Amygdala (tissue), 56 donors: Measurements from ENCODE around the gene GP1BA.

Experiments
- DNase-seq, 56 donors: peaks; one replicate each; lab custom pipeline; 2025; lab: John Stamatoyannopoulos, UW

The GP1BA gene

DNA sequence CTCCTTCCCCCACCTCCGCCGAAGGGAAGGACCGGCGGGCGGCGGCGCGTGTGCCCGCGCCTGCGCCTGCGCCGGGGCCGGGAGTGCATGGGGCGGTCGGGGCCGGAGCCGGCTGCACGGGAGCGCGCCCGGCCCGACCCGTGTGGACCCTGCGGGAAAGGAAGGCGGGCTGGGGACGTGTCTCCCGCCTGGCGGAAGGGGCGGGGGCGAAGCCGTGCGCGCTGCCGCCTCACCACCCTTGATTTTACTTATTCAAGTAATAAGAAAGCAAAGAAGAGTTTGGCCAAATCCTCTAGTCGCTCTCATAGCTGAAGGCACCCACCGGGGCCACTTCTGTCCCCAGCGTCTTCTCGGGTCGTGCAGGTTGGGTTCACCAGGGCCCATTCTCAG is 16.8 kb downstream of the GP1BA start:
- DNase-seq: peak in 43 of 56 donors; percentile 36 to 84 (median 69)

DNA sequence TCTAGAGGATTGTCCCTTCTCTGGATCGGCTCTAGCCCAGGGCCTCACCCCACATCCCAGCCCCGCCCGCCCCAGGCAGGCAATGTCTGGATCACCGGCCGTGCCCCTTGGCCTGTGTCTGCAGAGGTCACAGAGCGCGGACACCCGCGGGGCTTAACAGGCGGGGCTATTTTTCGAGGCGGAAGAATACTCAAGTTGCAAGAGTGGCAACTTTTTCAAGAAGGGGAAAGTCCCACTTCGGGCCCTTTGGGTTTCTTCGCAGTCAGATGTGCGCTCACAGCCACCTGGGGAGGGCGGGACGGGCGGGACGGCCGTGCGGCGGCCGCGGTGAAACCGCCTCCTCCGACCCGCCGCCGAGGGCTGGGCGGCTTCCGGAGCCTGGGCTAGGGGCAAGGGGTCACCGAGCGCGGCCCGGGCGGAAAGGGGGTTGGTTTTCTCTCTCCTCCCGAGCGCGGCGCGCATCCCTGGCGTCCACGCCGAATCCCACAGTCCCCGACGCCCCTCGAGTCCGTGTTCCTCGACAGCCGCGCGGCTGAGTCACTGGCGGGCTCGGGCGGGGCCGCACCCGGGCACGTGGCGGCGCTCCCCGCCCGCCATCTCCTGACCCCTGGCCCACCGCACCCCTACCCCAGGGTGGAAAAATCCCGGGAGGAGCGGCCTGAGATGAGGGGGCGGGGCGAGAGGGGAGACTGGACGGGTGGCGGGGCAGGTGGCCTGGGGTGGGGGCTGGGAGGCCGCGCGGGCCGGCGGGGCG is 17.4 kb downstream of the GP1BA start:
- peak in 25 of 56 donors; percentile 9 to 72 (median 48) for DNase-seq

DNA sequence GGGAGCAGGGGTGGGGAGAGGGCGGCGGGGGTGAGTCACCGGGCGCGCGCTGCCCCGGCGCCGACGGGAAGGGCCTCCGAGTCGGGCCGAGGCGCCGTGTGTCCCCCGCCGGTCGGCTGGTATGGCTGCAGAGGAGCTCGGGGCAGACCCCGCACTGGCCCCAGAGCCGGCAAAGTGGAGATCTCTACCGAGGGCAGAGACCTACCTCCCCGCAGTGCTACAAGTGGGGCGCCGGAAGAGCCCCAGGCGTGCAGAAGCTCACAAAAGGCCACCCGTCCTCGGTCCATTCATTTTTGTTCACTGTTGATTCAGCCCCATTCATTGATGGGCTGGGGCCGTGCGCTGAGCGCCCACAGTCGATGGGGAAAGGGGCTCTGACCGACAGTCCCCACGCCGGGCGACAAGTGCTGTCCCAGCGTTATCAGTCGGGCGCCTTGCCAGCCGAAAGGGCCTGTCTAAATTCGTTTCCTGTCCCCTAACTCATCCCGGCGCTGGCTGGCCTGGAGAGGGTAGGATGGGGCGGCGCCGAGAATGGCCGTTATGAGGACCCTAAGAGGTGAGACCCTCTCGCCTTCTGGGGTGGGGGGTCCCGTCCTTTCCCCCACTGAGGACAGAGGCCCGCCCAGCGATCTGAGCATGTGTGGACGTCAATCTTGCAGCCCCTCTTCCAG is 18.1 kb downstream of the GP1BA start:
- peak in 2 of 56 donors; percentile 9 to 21 for DNase-seq

DNA sequence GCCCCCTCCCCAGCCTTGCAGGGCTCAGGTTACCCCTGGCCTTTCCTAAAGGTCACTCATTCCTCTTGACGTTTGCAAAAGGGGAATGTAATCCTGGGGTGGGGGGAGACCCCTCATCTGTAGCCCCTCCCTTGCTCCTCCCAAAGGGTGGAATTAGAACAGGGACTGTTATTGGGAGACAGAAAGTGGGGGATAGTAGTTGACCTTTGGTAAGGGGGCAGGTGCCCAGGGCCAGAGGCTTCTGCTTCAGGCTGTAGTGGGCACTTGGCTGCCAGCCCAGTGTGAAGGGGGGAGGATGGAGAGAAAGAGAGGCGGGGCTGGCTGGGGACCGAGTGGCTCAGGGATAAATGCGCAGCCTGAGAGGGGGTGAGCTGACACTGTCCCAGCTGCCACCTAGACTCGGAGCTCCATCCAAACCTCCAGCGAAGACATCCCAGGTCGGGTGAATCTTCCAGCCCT is 18.7 kb downstream of the GP1BA start, which contains the start of gene ENO3:
Gene ENO3, plus strand, starts transcription at position 374 of the 459 bp plus-strand sequence. CDS start 711 bp downstream, outside the sequence.
- no peak for DNase-seq

DNA sequence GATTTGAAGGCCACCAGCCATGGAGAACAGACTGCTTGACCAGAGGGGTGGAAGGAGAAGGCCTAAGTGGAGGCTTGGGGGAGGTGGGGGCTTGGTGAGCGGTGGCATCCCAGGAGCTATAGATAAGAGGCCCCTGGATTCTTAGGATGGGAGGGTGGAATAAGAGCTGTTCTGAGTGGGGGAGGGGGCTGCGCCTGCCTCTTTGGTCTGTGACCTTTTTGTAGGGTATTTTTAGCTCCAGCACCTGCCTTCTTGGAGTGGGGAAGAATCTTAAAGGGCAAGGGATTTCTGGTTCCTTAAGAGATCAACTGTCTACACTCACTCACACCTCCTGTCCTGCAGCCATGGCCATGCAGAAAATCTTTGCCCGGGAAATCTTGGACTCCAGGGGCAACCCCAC is 19.4 kb downstream of the GP1BA start:
- DNase-seq: no peak

DNA sequence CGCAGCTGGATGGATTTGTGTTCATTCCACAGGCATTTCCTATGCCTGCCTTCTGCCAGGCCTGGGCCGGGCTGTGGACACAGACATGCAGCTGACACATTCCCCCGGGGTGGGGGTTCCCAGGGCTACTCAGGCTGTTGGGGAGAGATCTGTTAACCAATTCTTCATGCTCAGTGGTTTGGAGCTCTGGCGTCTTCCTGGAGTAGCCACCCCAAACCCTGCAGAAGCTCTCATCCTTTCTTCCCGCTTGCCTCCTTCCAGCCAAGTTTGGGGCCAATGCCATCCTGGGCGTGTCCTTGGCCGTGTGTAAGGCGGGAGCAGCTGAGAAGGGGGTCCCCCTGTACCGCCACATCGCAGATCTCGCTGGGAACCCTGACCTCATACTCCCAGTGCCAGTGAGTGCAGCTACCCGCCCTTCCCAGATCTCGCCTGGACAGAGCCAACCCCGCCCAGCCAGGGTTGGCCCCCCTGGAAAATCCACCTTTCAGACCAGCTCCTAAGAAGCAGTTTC is 21.4 kb downstream of the GP1BA start:
- no peak for DNase-seq

DNA sequence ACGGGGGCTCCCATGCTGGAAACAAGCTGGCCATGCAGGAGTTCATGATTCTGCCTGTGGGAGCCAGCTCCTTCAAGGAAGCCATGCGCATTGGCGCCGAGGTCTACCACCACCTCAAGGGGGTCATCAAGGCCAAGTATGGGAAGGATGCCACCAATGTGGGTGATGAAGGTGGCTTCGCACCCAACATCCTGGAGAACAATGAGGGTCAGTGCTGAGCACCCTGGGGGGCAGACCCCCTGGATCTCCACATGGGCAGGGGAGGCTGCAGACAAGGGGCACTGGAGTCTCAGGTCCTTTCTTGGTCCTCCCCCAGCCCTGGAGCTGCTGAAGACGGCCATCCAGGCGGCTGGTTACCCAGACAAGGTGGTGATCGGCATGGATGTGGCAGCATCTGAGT is 23.0 kb downstream of the GP1BA start:
- no peak for DNase-seq

DNA sequence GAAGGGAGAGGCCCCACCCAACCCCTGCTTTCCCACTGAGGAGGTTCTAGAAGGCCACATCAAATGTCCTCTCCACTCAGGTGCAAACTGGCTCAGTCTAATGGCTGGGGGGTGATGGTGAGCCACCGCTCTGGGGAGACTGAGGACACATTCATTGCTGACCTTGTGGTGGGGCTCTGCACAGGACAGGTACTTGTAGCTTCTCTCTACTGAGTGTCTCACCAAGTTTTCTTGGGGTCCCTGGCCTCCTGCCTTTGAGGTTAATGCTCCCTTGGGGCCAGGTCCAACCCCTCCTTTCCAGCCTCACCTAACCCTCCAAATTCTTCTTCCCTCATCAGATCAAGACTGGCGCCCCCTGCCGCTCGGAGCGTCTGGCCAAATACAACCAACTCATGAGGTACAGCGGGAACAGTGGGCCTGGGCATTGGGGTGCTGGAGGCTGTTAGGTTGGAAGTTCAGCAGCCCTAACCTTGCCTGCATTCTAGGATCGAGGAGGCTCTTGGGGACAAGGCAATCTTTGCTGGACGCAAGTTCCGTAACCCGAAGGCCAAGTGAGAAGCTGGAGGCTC is 24.5 kb downstream of the GP1BA start:
- DNase-seq: peak in 1 of 56 donors; percentile 21

DNA sequence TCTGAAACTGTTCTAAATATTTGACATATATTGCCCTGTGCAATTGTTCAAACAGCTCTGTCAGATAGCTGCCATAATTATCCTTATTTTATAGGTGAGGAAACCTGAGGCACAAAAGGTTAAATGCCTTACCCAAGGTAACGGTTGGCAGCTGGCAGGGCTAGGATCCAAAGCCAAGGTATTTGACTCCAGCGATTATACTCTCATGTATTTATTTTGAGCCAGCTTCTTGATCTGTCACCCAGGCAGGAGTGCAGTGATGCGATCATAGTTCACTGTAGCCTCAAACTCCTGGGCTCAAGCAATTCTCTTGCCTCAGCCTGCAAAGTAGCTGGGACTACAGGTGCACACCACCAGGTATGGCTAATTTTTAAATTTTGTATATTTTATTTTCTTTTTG is 26.0 kb downstream of the GP1BA start:
- DNase-seq: no peak

DNA sequence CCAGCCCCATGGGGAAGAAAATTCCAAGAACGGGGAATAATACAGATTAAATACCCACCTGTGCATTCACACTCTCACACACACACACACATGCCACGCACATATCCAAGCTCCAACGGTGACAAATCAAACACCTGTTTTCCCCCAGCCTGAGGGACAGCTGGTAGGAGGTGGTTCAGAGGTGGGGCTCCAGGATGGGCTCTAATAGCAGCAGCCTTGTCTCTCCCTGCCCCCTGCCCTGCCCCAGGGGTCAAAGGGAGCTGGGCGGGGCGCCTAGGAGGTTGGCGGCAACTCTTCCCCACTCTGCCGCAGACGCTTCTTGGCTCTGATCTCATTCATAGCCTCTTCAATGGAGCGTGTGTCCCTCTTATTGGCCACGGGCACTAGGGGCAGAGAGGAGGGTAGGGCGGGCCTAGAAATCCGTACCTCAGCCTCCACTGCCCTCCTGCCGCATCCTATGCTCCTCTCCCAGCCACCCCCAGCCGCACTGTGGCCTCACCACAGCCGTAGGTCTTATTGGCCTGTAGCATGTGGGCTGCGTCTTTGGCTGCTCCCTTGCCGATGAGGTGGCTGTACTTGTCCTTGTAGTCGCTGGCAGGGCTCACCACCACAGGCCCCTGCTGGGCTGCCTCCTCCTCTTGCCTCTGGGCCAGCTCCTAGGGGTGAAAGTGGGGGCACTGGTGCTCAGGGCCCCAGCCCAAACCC is 27.3 kb downstream of the GP1BA start:
- DNase-seq: no peak

DNA sequence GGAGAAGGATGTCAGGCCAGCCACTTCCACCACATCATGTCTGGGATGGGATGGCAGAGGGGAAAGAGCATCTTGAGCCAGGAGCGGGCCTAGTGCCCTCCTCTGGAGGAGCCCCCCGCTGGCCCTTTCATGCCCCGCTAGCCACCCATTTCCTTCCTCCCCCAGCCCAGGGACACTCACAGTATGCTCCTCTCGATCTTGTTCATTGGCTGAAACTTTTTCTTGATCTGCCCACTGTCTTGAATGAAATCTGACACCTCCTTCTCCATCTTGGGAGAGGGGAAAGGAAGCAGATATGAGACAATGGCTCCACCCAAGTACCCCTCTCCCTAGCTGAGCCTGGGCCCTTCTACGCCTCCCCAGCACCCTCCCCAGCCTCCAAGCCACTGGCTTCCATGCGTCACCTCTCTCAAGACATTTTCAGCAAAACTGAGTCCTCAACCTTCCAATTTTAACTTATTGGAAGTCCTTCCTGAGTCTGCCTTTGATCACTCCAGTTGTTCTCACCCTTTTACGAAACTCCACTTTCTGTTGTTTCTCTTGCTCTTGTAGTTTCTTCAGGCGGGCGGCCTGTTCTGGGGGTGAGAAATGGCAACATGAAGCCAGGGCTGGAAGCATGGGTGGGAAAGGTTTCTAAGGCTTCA is 28.3 kb downstream of the GP1BA start:
- DNase-seq: no peak

DNA sequence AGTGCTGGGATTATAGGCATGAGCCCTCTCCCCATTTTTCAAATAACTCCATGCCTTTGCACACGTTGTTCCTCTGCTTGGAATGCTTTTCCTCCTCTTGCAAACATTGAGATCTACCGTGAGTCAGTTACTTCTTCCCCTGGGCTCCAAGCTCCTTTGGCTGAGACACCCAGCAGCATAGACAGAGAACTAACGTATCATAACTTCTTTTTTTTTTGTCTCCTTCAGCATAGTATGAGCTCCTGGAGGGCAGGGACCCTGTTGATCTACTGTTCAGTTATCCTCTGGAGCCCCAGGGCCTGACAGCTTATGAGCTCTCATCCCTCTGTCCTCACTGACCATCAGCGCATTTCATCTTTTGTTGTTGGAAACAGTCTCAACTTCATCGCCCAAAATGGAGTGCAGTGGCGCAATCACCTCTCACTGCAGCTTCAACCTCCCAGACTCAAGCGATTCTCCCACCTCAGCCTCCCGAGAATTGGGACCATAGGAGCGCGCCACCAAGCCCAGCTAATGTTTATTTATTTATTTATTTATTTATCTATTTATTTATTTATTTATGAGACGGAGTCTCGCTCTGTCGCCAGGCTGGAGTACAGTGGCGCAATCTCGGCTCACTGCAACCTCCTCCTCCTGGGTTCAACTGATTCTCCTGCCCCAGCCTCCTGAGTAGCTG is 33.4 kb downstream of the GP1BA start:
- DNase-seq: no peak

DNA sequence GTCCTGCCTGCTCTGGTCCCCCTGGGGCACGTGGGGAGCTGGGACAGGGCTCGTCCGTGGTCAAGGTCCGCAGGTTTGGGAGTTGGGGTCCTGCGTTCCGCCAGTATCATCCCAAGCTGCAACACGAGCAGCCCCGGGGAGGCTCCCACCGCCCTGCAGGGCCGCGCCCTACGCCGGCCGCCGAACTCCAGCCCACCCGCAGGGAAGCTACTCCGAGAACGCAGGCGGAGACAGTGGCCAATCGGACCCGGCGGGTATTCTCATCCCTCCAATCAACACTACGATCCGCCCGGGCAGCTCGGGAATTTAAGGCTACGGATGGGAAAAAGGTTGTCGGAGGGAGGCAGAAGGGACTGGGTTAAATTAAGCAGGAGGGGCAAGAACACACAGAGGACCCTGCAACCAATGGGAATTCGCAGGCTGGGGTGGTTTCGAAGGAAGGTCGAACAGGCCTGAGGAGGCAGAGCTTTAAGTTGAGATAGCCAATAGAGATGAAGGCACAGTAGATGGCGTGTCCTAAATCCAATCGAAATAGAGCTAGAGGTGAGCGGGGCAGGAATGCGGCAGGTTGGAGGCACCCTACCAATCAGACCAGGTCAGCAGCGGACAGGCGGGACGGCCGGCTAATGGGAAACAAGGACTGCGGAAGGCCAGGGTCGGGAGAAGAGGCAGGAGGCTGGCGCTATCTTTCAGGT is 34.9 kb downstream of the GP1BA start:
- DNase-seq: peak in 55 of 56 donors; percentile 94 to 100 (median 99)

DNA sequence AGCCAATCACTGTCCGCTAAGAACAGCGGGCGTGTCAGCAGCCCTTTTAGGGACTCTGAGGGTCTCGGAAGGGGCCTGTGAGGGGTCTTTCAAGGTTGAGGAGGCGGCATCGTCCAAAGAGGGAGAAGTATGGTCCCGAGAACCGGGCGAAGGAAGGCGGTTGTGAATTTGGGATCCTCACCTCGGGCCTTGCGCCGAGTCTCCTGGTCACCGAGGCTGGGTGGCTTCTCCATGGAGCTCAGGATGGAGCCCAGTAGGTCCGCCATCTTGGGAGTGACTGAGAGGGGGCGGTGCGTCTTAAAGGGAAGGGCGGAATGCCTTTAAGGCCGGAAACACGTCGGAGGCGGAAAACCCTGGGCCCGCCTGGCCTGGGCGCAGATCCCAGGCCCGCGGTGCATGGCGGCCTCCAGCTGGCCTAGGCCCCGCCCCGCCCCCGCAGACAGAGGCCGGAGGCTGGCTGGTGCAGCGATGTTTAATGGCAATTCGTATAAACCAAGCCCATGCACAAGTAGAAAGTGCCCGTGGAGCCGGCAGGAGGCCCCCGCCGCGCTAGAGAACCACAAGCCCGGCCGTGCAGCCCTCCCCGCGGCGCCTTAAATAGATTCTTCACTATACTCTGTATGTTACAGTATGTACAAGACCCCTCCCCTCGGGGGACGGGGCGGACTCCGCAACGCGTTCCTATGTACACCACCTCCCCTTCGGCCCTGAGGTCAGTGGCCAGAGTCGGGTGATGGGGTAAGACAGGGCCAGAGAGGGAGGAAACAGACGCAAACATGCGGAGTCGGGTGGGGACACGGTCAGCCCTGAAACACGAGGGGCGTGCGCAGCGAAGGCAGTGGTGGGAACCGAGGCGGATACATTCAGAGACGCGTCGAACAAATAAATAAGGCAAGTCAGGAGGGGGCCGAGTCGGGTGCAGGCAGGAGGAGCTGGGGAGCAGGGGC is 35.7 kb downstream of the GP1BA start, which contains the start of gene SPAG7:
Gene SPAG7, minus strand, starts transcription at position 279 of the 947 bp plus-strand sequence. Its CDS starts 13 bp downstream, at position 266.
- DNase-seq: peak; percentile 88 to 100 (median 97)

DNA sequence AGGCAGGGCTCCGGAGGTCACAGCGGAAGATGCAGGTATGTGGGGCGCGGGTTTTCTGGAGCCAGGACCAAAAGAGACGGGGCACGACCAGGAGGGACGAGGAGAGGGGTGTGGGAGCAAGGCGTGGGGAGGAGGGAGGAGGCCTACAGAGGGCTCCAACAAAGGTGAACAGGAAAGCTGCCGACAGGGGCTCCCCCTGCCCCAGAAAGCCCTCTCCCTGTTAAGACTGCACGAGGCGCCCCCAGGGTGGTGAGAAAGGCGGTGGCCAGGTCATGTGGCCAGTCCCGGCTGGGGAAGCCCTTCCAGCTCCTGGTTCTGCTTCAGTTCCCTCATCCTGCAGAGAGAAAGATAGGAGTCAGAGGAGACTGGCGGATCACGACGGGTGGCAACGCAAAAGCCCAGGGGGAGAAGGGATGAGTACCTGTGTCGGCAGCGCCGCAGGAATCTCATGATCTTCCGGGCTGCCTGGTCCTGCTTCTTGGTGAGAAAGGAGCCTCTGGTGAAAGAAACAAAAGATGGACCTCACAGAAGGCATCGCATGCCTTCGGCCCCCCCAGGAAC is 36.5 kb downstream of the GP1BA start:
- DNase-seq: peak in 9 of 56 donors; percentile 19 to 55 (median 36)

DNA sequence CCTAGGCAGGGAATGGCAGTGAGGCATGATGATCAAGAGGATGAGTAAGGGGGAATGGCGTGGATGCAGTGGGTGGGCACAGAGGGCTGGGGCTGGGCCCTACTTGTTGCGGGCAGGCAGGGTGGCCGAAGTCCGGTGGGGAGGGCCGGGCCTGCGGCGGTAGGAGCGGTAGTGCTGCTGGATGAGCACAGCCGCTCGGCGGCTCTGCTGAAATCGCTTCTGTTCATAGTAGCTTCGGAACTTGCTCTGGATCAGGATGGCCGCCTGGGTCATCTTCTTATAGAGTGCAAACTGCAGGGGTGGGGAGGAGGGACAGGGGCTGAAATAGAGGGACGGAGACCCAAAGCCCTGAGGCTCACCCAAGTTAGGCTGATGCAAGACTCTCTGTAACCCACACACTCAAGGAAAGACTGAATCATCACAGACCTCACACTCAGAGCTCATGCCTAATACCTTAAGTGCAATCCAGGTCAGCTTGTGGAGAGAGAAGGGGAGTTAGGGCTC is 37.0 kb downstream of the GP1BA start:
- peak in 1 of 56 donors; percentile 7 for DNase-seq

DNA sequence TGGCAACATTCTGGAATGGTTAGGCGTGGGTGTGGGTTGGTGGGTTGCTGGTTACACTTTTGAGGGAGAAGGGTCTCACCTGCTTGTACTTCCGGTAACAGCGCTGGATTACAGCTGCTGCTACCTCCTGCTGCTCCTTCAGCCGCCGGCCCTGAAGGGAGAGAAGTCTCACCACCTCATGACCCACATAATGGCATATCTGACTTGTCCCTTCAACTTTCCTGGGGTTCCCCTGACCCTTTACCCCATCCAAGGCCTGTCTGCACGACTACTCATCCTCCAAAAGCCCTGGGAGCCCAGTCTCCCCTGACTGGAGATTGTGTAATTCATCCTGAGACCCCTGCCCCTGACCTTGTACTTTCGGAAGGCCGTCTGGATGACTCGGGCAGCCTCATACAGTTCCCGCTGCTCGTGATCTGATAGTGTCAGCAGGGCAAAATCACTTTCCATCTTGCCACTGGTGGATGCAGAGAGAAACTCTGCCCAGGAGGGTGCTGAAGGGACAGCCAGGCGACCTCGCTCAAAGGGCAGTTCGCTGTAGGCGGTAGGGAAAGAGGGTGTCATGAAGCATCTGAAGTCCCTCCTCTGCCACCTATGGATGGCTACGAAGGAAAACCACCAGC is 37.6 kb downstream of the GP1BA start:
- no peak for DNase-seq
